Left lung (tissue), 10 donors: ENCODE results near the gene PLEKHG4B. TPM values are rescaled to one million over a fixed set of nuclear protein-coding genes. Genes with fewer than 3 reads are reported as not detected.

ENCODE experiments used
- ATAC-seq: fragments of 200-7000 bp; cut with Tn5 transposase; one replicate; pipeline ENCODE4 v1.9.1; 2020; ENCODE audit warnings: moderate library complexity
- DNase-seq, 4 donors: peaks; one replicate each; pipeline ENCODE4 v3.0.0-alpha.2; 2013 to 2020
- H3K27ac ChIP-seq, 2 donors: fragments of 200-600 bp; sonication (generic) in 1 of 2; one replicate each; pipeline versions ENCODE4 v1.5.0 to v1.8.0; 2020 to 2021
- H3K27me3 ChIP-seq, 2 donors: fragments of 200-600 bp; sonication (generic) in 1 of 2; one replicate each; pipeline versions ENCODE4 v1.5.0 to v1.8.0; 2020 to 2021
- H3K36me3 ChIP-seq, 2 donors: fragments of 200-600 bp; sonication (generic) in 1 of 2; one replicate each; pipeline versions ENCODE4 v1.5.0 to v1.8.0; 2020 to 2021
- H3K4me1 ChIP-seq, 2 donors: fragments of 200-600 bp; one replicate each; pipeline ENCODE4 v1.8.0; 2021
- H3K4me3 ChIP-seq, 2 donors: fragments of 200-600 bp; sonication (generic) in 1 of 2; one replicate each; pipeline versions ENCODE4 v1.5.0 to v1.8.0; 2020 to 2021; ENCODE audit warnings: mild to moderate bottlenecking in 1 of 2
- H3K9me3 ChIP-seq, 2 donors: fragments of 200-600 bp; sonication (generic) in 1 of 2; one replicate each; pipeline versions ENCODE4 v1.5.0 to v1.8.0; 2020 to 2021
- CTCF ChIP-seq, 2 donors: fragments of 200-600 bp; sonication (generic) in 1 of 2; IDR thresholded peaks; one replicate each; pipeline versions ENCODE4 v1.5.0 to v1.8.0; 2021; ENCODE audit warnings: antibody characterized with exemption in 2 of 2
- intact Hi-C, 2 donors: fragments of 100-400 bp; cut with DNase I; formaldehyde crosslinking; loops; one replicate each; pipeline versions ENCODE4 v1.11.2 to v1.14.2; 2022
- polyA plus RNA-seq, 6 donors: library from polyadenylated mRNA; unstranded; fragments of 120-200 nt; gene quantifications; one replicate each; pipeline ENCODE4 v1.2.1, GENCODE V29; 2013; ENCODE audit not compliant: insufficient read length in 6 of 6
- total RNA-seq, 2 donors: library from RNA; stranded (reverse); fragmentation: NEBNext Ultra II Directional; extraction: Animal tissue kit (Norgen Biotek cat#: 25700); gene quantifications; one replicate each; pipeline ENCODE4 v1.2.1, GENCODE V29; 2021
- donor health status: DM: no; HTN: yes; CAD: no.
- donor health status: DM: no; HTN: no; CAD: no.

Gene PLEKHG4B
- total and polyA plus RNA-seq, 8 donors, result 1.2 to 19.5 (median 15.5) TPM

GRCh38 chr5:178110-178509, 86.1 kb downstream of the PLEKHG4B start:
- TF ChIP-seq CTCF (IDR thresholded peaks at IDR 0.05), result no peak
- H3K27ac ChIP-seq, result no peak overlapping the region
- ATAC-seq (no peak), DNase-seq (peak in 1 of 4 donors; percentile 30)
- H3K36me3 ChIP-seq, result no peaks in the 10 kb centered on the region
- H3K27me3 ChIP-seq, result no peaks in the 10 kb centered on the region
- H3K9me3 ChIP-seq, result no peaks in the 10 kb centered on the region
- intact Hi-C loops, result no loop called here
- no peaks in the 10 kb centered on the region for H3K4me1 ChIP-seq
- no peak overlapping the region for H3K4me3 ChIP-seq

GRCh38 chr5:179401-179800, 87.4 kb downstream of the PLEKHG4B start:
- Histone ChIP-seq H3K4me3 (no peak overlapping the region), H3K27ac (no peak overlapping the region), H3K27me3 (no peaks in the 10 kb centered on the region), H3K36me3 (no peaks in the 10 kb centered on the region), H3K4me1 (no peaks in the 10 kb centered on the region), H3K9me3 (no peaks in the 10 kb centered on the region)
- ATAC-seq (no peak), DNase-seq (peak in 1 of 4 donors; percentile 32)
- no peak for TF ChIP-seq CTCF (IDR thresholded peaks at IDR 0.05)
- intact Hi-C loops, result no loop called here

- Histone ChIP-seq H3K27me3 (no peaks in the 10 kb centered on the region), H3K27ac (no peak overlapping the region), H3K9me3 (no peaks in the 10 kb centered on the region), H3K36me3 (no peaks in the 10 kb centered on the region), H3K4me1 (no peaks in the 10 kb centered on the region), H3K4me3 (no peak overlapping the region)
- ATAC-seq (no peak), DNase-seq (peak in 1 of 4 donors; percentile 27)
- intact Hi-C loops, result no loop called here
- no peak for TF ChIP-seq CTCF (IDR thresholded peaks at IDR 0.05)
These were observed 88.4 kb downstream of the PLEKHG4B start for GRCh38 chr5:180286-180918.

GRCh38 chr5:181160-181559, 89.2 kb downstream of the PLEKHG4B start:
- no peak for ATAC-seq
- peak in 1 of 4 donors; percentile 24 for DNase-seq
- Histone ChIP-seq H3K27ac (no peak overlapping the region), H3K4me3 (no peak overlapping the region), H3K27me3 (no peaks in the 10 kb centered on the region), H3K9me3 (no peaks in the 10 kb centered on the region), H3K36me3 (no peaks in the 10 kb centered on the region), H3K4me1 (no peaks in the 10 kb centered on the region)
- TF ChIP-seq CTCF (IDR thresholded peaks at IDR 0.05), result no peak
- intact Hi-C loops, result no loop called here

GRCh38 chr5:181566-181965, 89.6 kb downstream of the PLEKHG4B start:
- no peak for TF ChIP-seq CTCF (IDR thresholded peaks at IDR 0.05)
- Histone ChIP-seq H3K4me1 (no peaks in the 10 kb centered on the region), H3K4me3 (no peak overlapping the region), H3K27me3 (no peaks in the 10 kb centered on the region), H3K27ac (no peak overlapping the region), H3K9me3 (no peaks in the 10 kb centered on the region), H3K36me3 (no peaks in the 10 kb centered on the region)
- DNase-seq, result peak in 1 of 4 donors; percentile 72
- ATAC-seq, result no peak
- intact Hi-C loops, result no loop called here
